H9 (cell line): Measurements from ENCODE around the gene ADAMTS13. TPM values are rescaled to one million over a fixed set of nuclear protein-coding genes. Genes with fewer than 3 reads are reported as not detected.

Experiments used
- DNase-seq: peaks from one replicate; pipeline ENCODE4 v3.0.0-alpha.2; 2017
- H2AFZ ChIP-seq: one replicate; pipeline ENCODE4 v1.6.1; 2013; ENCODE audit warnings: mild to moderate bottlenecking, low read length, control low read depth, moderate library complexity
- H2AK5ac ChIP-seq: 2 replicates; pipeline ENCODE4 v1.6.1; 2013; ENCODE audit warnings: low read length, control low read depth, mixed read lengths; ENCODE audit not compliant: insufficient read length
- H2BK120ac ChIP-seq: one replicate; pipeline ENCODE4 v1.6.1; 2013; ENCODE audit warnings: low read depth, mild to moderate bottlenecking, low read length, control low read depth, inconsistent platforms; ENCODE audit not compliant: poor library complexity, severe bottlenecking
- H2BK12ac ChIP-seq: 2 replicates; pipeline ENCODE4 v1.6.1; 2013; ENCODE audit warnings: low read length, control low read depth, mixed read lengths, low read depth; ENCODE audit not compliant: insufficient read length
- H2BK15ac ChIP-seq: 2 replicates; pipeline ENCODE4 v1.6.1; 2013; ENCODE audit warnings: low read depth, low read length, control low read depth
- H2BK20ac ChIP-seq: one replicate; pipeline ENCODE4 v1.6.1; 2013; ENCODE audit warnings: low read depth, mild to moderate bottlenecking, low read length, control low read depth, inconsistent platforms; ENCODE audit not compliant: poor library complexity, severe bottlenecking
- H2BK5ac ChIP-seq: 2 replicates; pipeline ENCODE4 v1.6.1; 2013; ENCODE audit warnings: low read length, control low read depth, mixed read lengths; ENCODE audit not compliant: insufficient read length
- H3K14ac ChIP-seq: 2 replicates; pipeline ENCODE4 v1.6.1; 2013; ENCODE audit warnings: low read length, control low read depth; ENCODE audit not compliant: insufficient read depth
- H3K18ac ChIP-seq: 2 replicates; pipeline ENCODE4 v1.6.1; 2013; ENCODE audit warnings: low read depth, mild to moderate bottlenecking, mixed read lengths, low read length, control low read depth; ENCODE audit not compliant: insufficient read length
- H3K23ac ChIP-seq: 2 replicates; pipeline ENCODE4 v1.6.1; 2013; ENCODE audit warnings: low read length, control low read depth, mixed read lengths, low read depth; ENCODE audit not compliant: insufficient read length
- H3K23me2 ChIP-seq: 2 replicates; pipeline ENCODE4 v1.6.1; 2013; ENCODE audit warnings: low read depth, mild to moderate bottlenecking, mixed read lengths, low read length, control low read depth; ENCODE audit not compliant: insufficient read length, poor library complexity, severe bottlenecking
- H3K27ac ChIP-seq: 2 replicates; pipeline ENCODE4 v1.5.1; 2013; ENCODE audit warnings: low read length, control low read depth, mixed read lengths, low read depth; ENCODE audit not compliant: insufficient read length
- H3K27me3 ChIP-seq: 2 replicates; pipeline ENCODE4 v1.6.1; 2013; ENCODE audit warnings: low read length, control low read depth, inconsistent platforms; ENCODE audit not compliant: insufficient read depth
- H3K4ac ChIP-seq: 2 replicates; pipeline ENCODE4 v1.6.1; 2013; ENCODE audit warnings: low read depth, mild to moderate bottlenecking, control low read depth, inconsistent platforms, low read length, moderate library complexity
- H3K4me1 ChIP-seq: 2 replicates; pipeline ENCODE4 v1.6.1; 2013; ENCODE audit warnings: low read length, control low read depth, inconsistent platforms; ENCODE audit not compliant: insufficient read depth
- H3K4me2 ChIP-seq: 2 replicates; pipeline ENCODE4 v1.6.1; 2013; ENCODE audit warnings: low read length, control low read depth, mixed read lengths; ENCODE audit not compliant: insufficient read length, insufficient read depth
- H3K56ac ChIP-seq: 2 replicates; pipeline ENCODE4 v1.6.1; 2013; ENCODE audit warnings: low read depth, mild to moderate bottlenecking, mixed read lengths, low read length, control low read depth; ENCODE audit not compliant: insufficient read length
- H3K79me1 ChIP-seq: 2 replicates; pipeline ENCODE4 v1.6.1; 2013; ENCODE audit warnings: low read depth, mild to moderate bottlenecking, moderate library complexity, low read length, control low read depth, inconsistent platforms; ENCODE audit not compliant: insufficient read depth, poor library complexity, severe bottlenecking
- H3K79me2 ChIP-seq: 2 replicates; pipeline ENCODE4 v1.6.1; 2013; ENCODE audit warnings: low read length, control low read depth, inconsistent platforms; ENCODE audit not compliant: insufficient read depth
- H3K9ac ChIP-seq: 2 replicates; pipeline ENCODE4 v1.6.1; 2013; ENCODE audit warnings: low read length, control low read depth, mixed read lengths; ENCODE audit not compliant: insufficient read length; ENCODE audit errors: extremely low read depth
- H3K9me3 ChIP-seq: one replicate; pipeline ENCODE4 v1.6.1; 2013; ENCODE audit warnings: low read depth, low read length, inconsistent platforms; ENCODE audit not compliant: control insufficient read depth
- H3T11ph ChIP-seq: one replicate; pipeline ENCODE4 v1.6.1; 2013; ENCODE audit warnings: mild to moderate bottlenecking, low read length, control low read depth, inconsistent platforms
- H4K20me1 ChIP-seq: one replicate; pipeline ENCODE4 v1.6.1; 2013; ENCODE audit not compliant: control insufficient read depth, insufficient read length, insufficient read depth
- H4K5ac ChIP-seq: 2 replicates; pipeline ENCODE4 v1.6.1; 2013; ENCODE audit warnings: low read depth, mild to moderate bottlenecking, mixed read lengths, low read length, control low read depth; ENCODE audit not compliant: insufficient read length
- H4K8ac ChIP-seq: replicated peaks from 2 replicates; pipeline ENCODE4 v1.6.1; 2013; ENCODE audit warnings: low read length, control low read depth, mixed read lengths, low read depth; ENCODE audit not compliant: insufficient read length
- H4K91ac ChIP-seq: 2 replicates; pipeline ENCODE4 v1.6.1; 2013; ENCODE audit warnings: low read depth, mild to moderate bottlenecking, moderate library complexity, mixed read lengths, low read length, control low read depth; ENCODE audit not compliant: insufficient read length
- H3K27ac Mint-ChIP-seq, 3 experiments: 2 replicates in 2 of 3; 3 replicates in 1 of 3; pipeline ENCODE4 v1.8.0; 2020 to 2021; ENCODE audit warnings: mixed read lengths in 3 of 3, mild to moderate bottlenecking in 1 of 3, moderate library complexity in 1 of 3
- H3K27me3 Mint-ChIP-seq: 2 replicates; pipeline ENCODE4 v1.8.0; 2021; ENCODE audit warnings: low read depth, mild to moderate bottlenecking, moderate library complexity, mixed read lengths
- H3K36me3 Mint-ChIP-seq, 3 experiments: 2 replicates in 2 of 3; 3 replicates in 1 of 3; pipeline ENCODE4 v1.8.0; 2020 to 2021; ENCODE audit warnings: low read depth in 3 of 3, mixed read lengths in 3 of 3; ENCODE audit not compliant: insufficient read depth in 1 of 3
- H3K4me1 Mint-ChIP-seq, 2 experiments: 2 replicates each; pipeline ENCODE4 v1.8.0; 2020; ENCODE audit warnings: mixed read lengths in 2 of 2
- H3K4me3 Mint-ChIP-seq, 2 experiments: 2 replicates in 1 of 2; 3 replicates in 1 of 2; pipeline ENCODE4 v1.8.0; 2020 to 2021; ENCODE audit warnings: mild to moderate bottlenecking in 2 of 2, mixed read lengths in 2 of 2, moderate library complexity in 1 of 2
- H3K9me3 Mint-ChIP-seq, 2 experiments: 2 replicates in 1 of 2; 3 replicates in 1 of 2; pipeline ENCODE4 v1.8.0; 2020; ENCODE audit warnings: mild to moderate bottlenecking in 2 of 2, mixed read lengths in 2 of 2, moderate library complexity in 1 of 2
- WGBS: extraction: QIAGEN DNeasy Blood & Tissue Kit; methylation state at CpG from one replicate; pipeline ENCODE4 v1.1.7; 2013; ENCODE audit warnings: missing lambda C conversion rate, low lambda C conversion rate, mixed read lengths; ENCODE audit not compliant: insufficient read length; ENCODE audit errors: extremely low coverage; 5-methylcytosine and 5-hydroxymethylcytosine counted together
- total RNA-seq: library from RNA; stranded (reverse); gene quantifications from 2 replicates; pipeline ENCODE4 v1.2.1, GENCODE V29; 2021
- TF ChIP-seq, protein P1 (sequence below): fragments of 200-600 bp; sonication (generic); conservative IDR thresholded peaks from 3 replicates; pipeline ENCODE4 v1.8.0; 2021; ENCODE audit warnings: antibody characterized with exemption, mild to moderate bottlenecking

ADAMTS13 gene
- total RNA-seq, 1 experiment from 2014 or later = 8.8 TPM

DNA sequence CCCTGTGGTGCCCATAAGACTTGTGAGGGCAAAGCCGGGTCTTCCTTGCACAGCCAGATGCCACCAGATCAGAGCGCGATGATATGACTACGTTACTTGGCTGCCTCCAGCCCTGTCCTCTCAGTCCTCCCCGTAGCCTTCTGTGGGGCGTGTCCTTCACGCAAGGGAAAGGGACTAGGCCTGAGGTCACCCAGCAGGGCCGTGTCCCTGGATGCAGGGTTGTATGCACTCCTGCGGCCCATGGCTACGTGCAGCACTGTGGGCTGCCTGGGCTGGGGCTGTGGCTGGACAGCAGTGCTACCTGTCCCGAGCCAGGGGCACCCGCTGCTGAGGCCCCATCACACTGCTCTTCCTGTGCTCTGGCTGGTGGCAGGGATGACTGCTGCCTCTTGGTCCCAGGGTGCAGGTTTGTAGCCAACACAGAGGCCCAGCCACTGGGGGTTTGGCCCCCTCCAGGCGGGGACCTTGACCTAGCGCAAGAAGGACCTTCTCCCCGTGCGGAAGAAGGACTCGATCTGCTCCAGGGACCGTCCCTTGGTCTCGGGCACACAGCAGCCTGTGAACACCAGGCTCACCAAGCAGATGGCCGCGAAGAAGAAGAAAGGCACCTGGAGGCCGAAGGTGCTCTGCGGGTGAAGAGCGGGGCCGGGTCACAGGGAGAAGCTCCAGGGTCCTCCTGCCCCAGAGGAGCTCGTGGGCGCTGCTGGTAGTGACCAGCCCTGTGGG lies 49.5 kb downstream of the ADAMTS13 start:
- TF ChIP-seq, protein P1, sequence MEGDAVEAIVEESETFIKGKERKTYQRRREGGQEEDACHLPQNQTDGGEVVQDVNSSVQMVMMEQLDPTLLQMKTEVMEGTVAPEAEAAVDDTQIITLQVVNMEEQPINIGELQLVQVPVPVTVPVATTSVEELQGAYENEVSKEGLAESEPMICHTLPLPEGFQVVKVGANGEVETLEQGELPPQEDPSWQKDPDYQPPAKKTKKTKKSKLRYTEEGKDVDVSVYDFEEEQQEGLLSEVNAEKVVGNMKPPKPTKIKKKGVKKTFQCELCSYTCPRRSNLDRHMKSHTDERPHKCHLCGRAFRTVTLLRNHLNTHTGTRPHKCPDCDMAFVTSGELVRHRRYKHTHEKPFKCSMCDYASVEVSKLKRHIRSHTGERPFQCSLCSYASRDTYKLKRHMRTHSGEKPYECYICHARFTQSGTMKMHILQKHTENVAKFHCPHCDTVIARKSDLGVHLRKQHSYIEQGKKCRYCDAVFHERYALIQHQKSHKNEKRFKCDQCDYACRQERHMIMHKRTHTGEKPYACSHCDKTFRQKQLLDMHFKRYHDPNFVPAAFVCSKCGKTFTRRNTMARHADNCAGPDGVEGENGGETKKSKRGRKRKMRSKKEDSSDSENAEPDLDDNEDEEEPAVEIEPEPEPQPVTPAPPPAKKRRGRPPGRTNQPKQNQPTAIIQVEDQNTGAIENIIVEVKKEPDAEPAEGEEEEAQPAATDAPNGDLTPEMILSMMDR = no peak

More for the DNA sequence above, 49.5 kb downstream of the ADAMTS13 start:
- no peak overlapping the region for H4K8ac ChIP-seq
- H3K18ac ChIP-seq = no peak overlapping the region
- H3K56ac ChIP-seq = no peak overlapping the region
- no peak overlapping the region for H3K4ac ChIP-seq
- H2AFZ ChIP-seq = no peak overlapping the region
- no CpG with 5 or more reads among the region's 27 CpGs for WGBS
- H3K4me2 ChIP-seq = no peak overlapping the region
- H2BK20ac ChIP-seq = no peak overlapping the region
- H4K20me1 ChIP-seq = no peaks in the 10 kb centered on the region
- H2BK5ac ChIP-seq = no peak overlapping the region
- no peaks in the 10 kb centered on the region for H3K4me1 ChIP-seq
- H3K14ac ChIP-seq = no peak overlapping the region
- no peak overlapping the region for H3T11ph ChIP-seq
- no peak overlapping the region for H3K23ac ChIP-seq
- no peak overlapping the region for H3K9ac ChIP-seq
- no peak overlapping the region for H4K91ac ChIP-seq
- Mint-ChIP-seq H3K4me1 (no peaks in the 10 kb centered on the region), H3K9me3 (no peaks in the 10 kb centered on the region), H3K27ac (peak overlapping the region in 2 of 3 experiments; percentile 68 to 91; a peak in 2 of 7 replicates), H3K27me3 (no peaks in the 10 kb centered on the region), H3K36me3 (peaks cover 11 to 19% (median 11%) of the 10 kb centered on the region in 3 experiments; a peak in 6 of 7 replicates), H3K4me3 (no peak overlapping the region)
- no peaks in the 10 kb centered on the region for H3K23me2 ChIP-seq
- no peaks in the 10 kb centered on the region for H3K9me3 ChIP-seq
- H2BK120ac ChIP-seq = no peak overlapping the region
- no peak for DNase-seq
- H2BK15ac ChIP-seq = no peak overlapping the region
- no peaks in the 10 kb centered on the region for H3K79me1 ChIP-seq
- H2BK12ac ChIP-seq = no peak overlapping the region
- H3K27ac ChIP-seq = no peak overlapping the region
- no peak overlapping the region for H4K5ac ChIP-seq
- no peaks in the 10 kb centered on the region for H3K79me2 ChIP-seq
- no peaks in the 10 kb centered on the region for H3K27me3 ChIP-seq
- no peak overlapping the region for H2AK5ac ChIP-seq
